K562 (cell line): ENCODE data around the gene ATP7B. TPM values are rescaled to one million over a fixed set of nuclear protein-coding genes. Genes with fewer than 3 reads are reported as not detected.

ENCODE experiments used
- ATAC-seq: fragments of 200-7000 bp; cut with Tn5 transposase; 3 replicates; pipeline ENCODE4 v1.9.1; 2020; ENCODE audit warnings: moderate library complexity
- BruUV-seq: library from RNA; stranded (reverse); fragments of 400-500 nt; replicated peaks from 2 replicates; lab custom pipeline; 2021; lab: Mats Ljungman, UMichigan
- CTCF ChIA-PET: fragments of 300-600 bp; formaldehyde crosslinking; extraction: SDS; loops from one replicate; lab custom pipeline; 2021; ENCODE audit warnings: low intra/inter-chr PET ratio; lab: Yijun Ruan, JAX
- POLR2A ChIA-PET: fragments of 300-600, 350-650 bp; sonication (Branson Sonifier 250); formaldehyde crosslinking; extraction: SDS; loops from one replicate; lab custom pipeline; 2021; ENCODE audit warnings: antibody characterized with exemption, inconsistent platforms; lab: Yijun Ruan, JAX
- DNase-seq, 4 experiments: peaks; one replicate each; pipeline versions ENCODE4 v3.0.0 to v3.0.0-alpha.2; 2011 to 2018; ENCODE audit warnings: low spot score in 3 of 4, mixed read lengths in 3 of 4; ENCODE audit errors: extremely low read depth in 1 of 4
- FAIRE-seq: peaks from 2 replicates; lab custom pipeline; 2011; peaks lifted over from hg19 to GRCh38; lab: Jason Lieb, UNC
- H2AFZ ChIP-seq: 2 replicates; pipeline ENCODE4 v1.6.0; 2011; ENCODE audit warnings: low read depth, low read length, control low read depth, inconsistent platforms
- H3K27ac ChIP-seq: fragments of 200-600 bp; 3 replicates; pipeline ENCODE4 v1.8.0; 2011; ENCODE audit warnings: low read depth, mild to moderate bottlenecking, control low read depth, inconsistent platforms, low read length, moderate library complexity, mixed read lengths; ENCODE audit errors: extremely low read depth
- H3K27me3 ChIP-seq, 2 experiments: fragments of 300-600 bp in 1 of 2; 2 replicates in 1 of 2; 3 replicates in 1 of 2; pipeline versions ENCODE4 v1.6.0 to v1.8.0; 2011; ENCODE audit warnings: inconsistent platforms in 2 of 2, low read length in 2 of 2, mild to moderate bottlenecking in 1 of 2, mixed read lengths in 1 of 2, moderate library complexity in 1 of 2; ENCODE audit not compliant: control insufficient read depth in 2 of 2, insufficient read depth in 2 of 2
- H3K36me3 ChIP-seq: fragments of 300-600 bp; 3 replicates; pipeline ENCODE4 v1.8.0; 2011; ENCODE audit warnings: mild to moderate bottlenecking, low read length, inconsistent platforms; ENCODE audit not compliant: control insufficient read depth, insufficient read depth
- H3K4me1 ChIP-seq, 2 experiments: fragments of 200-600 bp in 1 of 2; replicated peaks in 1 of 2; 2 replicates in 1 of 2; 3 replicates in 1 of 2; pipeline versions ENCODE4 v1.5.1 to v1.8.0; 2011; ENCODE audit warnings: inconsistent platforms in 2 of 2, low read length in 2 of 2, mild to moderate bottlenecking in 1 of 2, mixed read lengths in 1 of 2, moderate library complexity in 1 of 2; ENCODE audit not compliant: control insufficient read depth in 2 of 2, insufficient read depth in 2 of 2
- H3K4me2 ChIP-seq: 2 replicates; pipeline ENCODE4 v1.6.1; 2011; ENCODE audit warnings: low read length, control low read depth, inconsistent platforms, mixed read lengths; ENCODE audit not compliant: insufficient read depth
- H3K4me3 ChIP-seq: fragments of 200-600 bp; sonication (generic), shearing (Covaris generic); 2 replicates; pipeline ENCODE4 v1.5.1; 2016; ENCODE audit warnings: control low read depth, inconsistent platforms
- H3K79me2 ChIP-seq: fragments of 200-600 bp; 3 replicates; pipeline ENCODE4 v1.8.0; 2011; ENCODE audit warnings: low read length, inconsistent platforms; ENCODE audit not compliant: control insufficient read depth, insufficient read depth
- H3K9ac ChIP-seq, 2 experiments: 2 replicates each; pipeline versions ENCODE4 v1.6.0 to v1.6.1; 2011; ENCODE audit warnings: low read depth in 2 of 2, low read length in 2 of 2, control low read depth in 1 of 2, inconsistent platforms in 1 of 2, mild to moderate bottlenecking in 1 of 2, mixed read lengths in 1 of 2; ENCODE audit not compliant: insufficient read depth in 1 of 2
- H3K9me1 ChIP-seq: one replicate; pipeline ENCODE4 v1.6.0; 2011; ENCODE audit warnings: inconsistent platforms, mild to moderate bottlenecking, low read length, moderate library complexity; ENCODE audit not compliant: control insufficient read depth, insufficient read depth
- H3K9me3 ChIP-seq: replicated peaks from 2 replicates; pipeline ENCODE4 v1.5.1; 2011; ENCODE audit warnings: low read depth, low read length, inconsistent platforms; ENCODE audit not compliant: control insufficient read depth, insufficient read depth
- H4K20me1 ChIP-seq: replicated peaks from 2 replicates; pipeline ENCODE4 v1.6.1; 2011; ENCODE audit warnings: low read length, inconsistent platforms, mixed read lengths; ENCODE audit not compliant: control insufficient read depth, insufficient read depth
- C11orf30 ChIP-seq: fragments of 450-650 bp; IDR thresholded peaks from 2 replicates; pipeline ENCODE4 v1.6.1; 2016; ENCODE audit warnings: low read depth, mild to moderate bottlenecking
- FOXJ2 ChIP-seq: fragments of 200-800 bp; sonication (Bioruptor generic); IDR thresholded peaks from 2 replicates; pipeline ENCODE4 v1.6.1; 2016; ENCODE audit warnings: missing genetic modification characterization, missing compliant biosample characterization
- MAFF ChIP-seq: IDR thresholded peaks from 2 replicates; pipeline ENCODE4 v1.6.1; 2012; ENCODE audit warnings: low read length, improper control_type of control experiment
- NFE2 ChIP-seq: IDR thresholded peaks from 2 replicates; pipeline ENCODE4 v1.6.1; 2014; ENCODE audit warnings: antibody characterized with exemption, low read depth
- ZKSCAN1 ChIP-seq: fragments of 150-350 bp; IDR thresholded peaks from 2 replicates; pipeline ENCODE4 v1.6.1; 2016; ENCODE audit warnings: low read depth, low read length
- ZNF316 ChIP-seq: fragments of 450-650 bp; IDR thresholded peaks from 2 replicates; pipeline ENCODE4 v1.6.1; 2016
- WGBS: fragments of 100-300 bp; shearing (Covaris generic); methylation state at CpG from one replicate; pipeline ENCODE4 v1.1.6; 2016; ENCODE audit warnings: low coverage, mixed read lengths; ENCODE audit not compliant: insufficient coverage; ENCODE audit errors: missing lambda C conversion rate; 5-methylcytosine and 5-hydroxymethylcytosine counted together
- in situ Hi-C: fragments of 300-500 bp; cut with MboI; formaldehyde crosslinking; loops from 4 replicates; pipeline ENCODE4 v1.15.0; 2018; ENCODE audit warnings: inconsistent platforms, mixed read lengths
- intact Hi-C: fragments of 100-400 bp; cut with micrococcal nuclease; formaldehyde crosslinking; loops from 2 replicates; pipeline ENCODE4 v1.14.2; 2022
- polyA plus RNA-seq, 8 experiments: library from polyadenylated mRNA; depleted of rRNA in 4 of 8; stranded (reverse) in 5 of 8; unstranded in 3 of 8; fragments of >200 nt; fragmentation: Nextera tagmentation in 2 of 8; fragmentation: Illumina TruSeq in 1 of 8; extraction: Ambion mirVana in 2 of 8; extraction: Trizol in 1 of 8; gene quantifications; 2 replicates each; pipeline versions ENCODE4 v1.2.1 to v1.2.3, GENCODE V29; 2011 to 2014; ENCODE audit warnings: inconsistent platforms in 1 of 8, missing spikeins in 1 of 8
- total RNA-seq, 7 experiments: library from RNA; depleted of rRNA in 6 of 7; stranded (reverse); fragments of >200 nt in 6 of 7; fragmentation: Illumina TruSeq in 2 of 7; extraction: Trizol in 2 of 7; gene quantifications; 2 replicates each; pipeline versions ENCODE4 v1.2.1 to v1.2.3, GENCODE V29; 2011 to 2021; ENCODE audit warnings: low replicate concordance in 1 of 7
- TF ChIP-seq, protein P1 (sequence below): sonication (generic); IDR thresholded peaks from 2 replicates; pipeline ENCODE4 v1.6.1; 2016
- TF ChIP-seq, protein P2 (sequence below), 2 experiments: fragments of 450-650 bp; conservative IDR thresholded peaks; 2 replicates each; pipeline ENCODE4 v1.6.1; 2017; ENCODE audit warnings: mild to moderate bottlenecking in 2 of 2, moderate library complexity in 2 of 2
- TF ChIP-seq, protein P3 (sequence below): fragments of 450-650 bp; conservative IDR thresholded peaks from 2 replicates; pipeline ENCODE4 v1.6.1; 2016; ENCODE audit warnings: missing genetic modification characterization, low read depth, mild to moderate bottlenecking, missing compliant biosample characterization, moderate library complexity

The ATP7B gene
- total and polyA plus RNA-seq, 9 of the 15 experiments (the other 6 are each of a cell fraction or from before 2014, with no cell fraction given), result 1.1 to 20.4 (median 8.5) TPM

DNA sequence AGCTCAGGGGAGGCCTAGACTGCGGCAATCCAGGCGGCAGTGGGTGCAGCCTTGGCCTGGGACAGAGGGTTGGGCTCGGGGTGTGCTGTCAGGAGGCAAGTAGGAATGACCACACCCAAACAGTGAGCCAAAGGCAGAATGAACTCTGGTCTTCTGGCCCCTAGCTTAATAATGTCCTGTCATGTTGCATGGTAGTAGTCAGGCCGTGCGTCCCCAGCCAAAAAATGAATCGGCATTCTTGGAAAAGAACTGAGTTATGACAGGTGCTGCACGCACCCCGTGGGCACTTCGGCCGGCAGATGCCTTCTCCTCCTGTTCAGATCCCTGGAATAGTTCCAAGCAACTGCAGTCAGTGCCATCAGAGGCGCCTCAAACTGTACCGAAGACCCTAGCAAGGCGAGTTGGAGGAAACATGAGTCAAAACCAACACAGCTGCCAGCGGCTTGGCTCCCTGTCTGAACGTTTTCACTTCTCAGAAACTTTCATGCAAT is 55.9 kb downstream of the ATP7B start:
- peak overlapping the region in 1 of 2 experiments; percentile 81; a peak in 2 of 4 replicates for H3K9ac ChIP-seq
- H2AFZ ChIP-seq, result no peak overlapping the region
- DNase-seq, result peak; percentile 31 to 53 (median 41)
- no peak overlapping the region for H3K27ac ChIP-seq
- no peaks in the 10 kb centered on the region for H4K20me1 ChIP-seq
- ATAC-seq, result peak; percentile 69
- TF ChIP-seq C11orf30 (peak; percentile 52), ZKSCAN1 (no peak), NFE2 (peak; percentile 56; the same call in 1 of the 2 replicates), MAFF (peak; percentile 21; the same call in 1 of the 2 replicates), FOXJ2 (no peak), ZNF316 (peak; percentile 47)
- TF ChIP-seq, protein P1, sequence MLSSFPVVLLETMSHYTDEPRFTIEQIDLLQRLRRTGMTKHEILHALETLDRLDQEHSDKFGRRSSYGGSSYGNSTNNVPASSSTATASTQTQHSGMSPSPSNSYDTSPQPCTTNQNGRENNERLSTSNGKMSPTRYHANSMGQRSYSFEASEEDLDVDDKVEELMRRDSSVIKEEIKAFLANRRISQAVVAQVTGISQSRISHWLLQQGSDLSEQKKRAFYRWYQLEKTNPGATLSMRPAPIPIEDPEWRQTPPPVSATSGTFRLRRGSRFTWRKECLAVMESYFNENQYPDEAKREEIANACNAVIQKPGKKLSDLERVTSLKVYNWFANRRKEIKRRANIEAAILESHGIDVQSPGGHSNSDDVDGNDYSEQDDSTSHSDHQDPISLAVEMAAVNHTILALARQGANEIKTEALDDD, result peak; percentile 44; the same call in 1 of the 2 replicates
- TF ChIP-seq, protein P2, sequence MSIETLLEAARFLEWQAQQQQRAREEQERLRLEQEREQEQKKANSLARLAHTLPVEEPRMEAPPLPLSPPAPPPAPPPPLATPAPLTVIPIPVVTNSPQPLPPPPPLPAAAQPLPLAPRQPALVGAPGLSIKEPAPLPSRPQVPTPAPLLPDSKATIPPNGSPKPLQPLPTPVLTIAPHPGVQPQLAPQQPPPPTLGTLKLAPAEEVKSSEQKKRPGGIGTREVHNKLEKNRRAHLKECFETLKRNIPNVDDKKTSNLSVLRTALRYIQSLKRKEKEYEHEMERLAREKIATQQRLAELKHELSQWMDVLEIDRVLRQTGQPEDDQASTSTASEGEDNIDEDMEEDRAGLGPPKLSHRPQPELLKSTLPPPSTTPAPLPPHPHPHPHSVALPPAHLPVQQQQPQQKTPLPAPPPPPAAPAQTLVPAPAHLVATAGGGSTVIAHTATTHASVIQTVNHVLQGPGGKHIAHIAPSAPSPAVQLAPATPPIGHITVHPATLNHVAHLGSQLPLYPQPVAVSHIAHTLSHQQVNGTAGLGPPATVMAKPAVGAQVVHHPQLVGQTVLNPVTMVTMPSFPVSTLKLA (conservative IDR thresholded peaks at IDR 0.05), result 0 out of 4 replicates have a peak, but pooled peaks of 1 of the 2 experiments have one; percentile 20
- TF ChIP-seq, protein P3, sequence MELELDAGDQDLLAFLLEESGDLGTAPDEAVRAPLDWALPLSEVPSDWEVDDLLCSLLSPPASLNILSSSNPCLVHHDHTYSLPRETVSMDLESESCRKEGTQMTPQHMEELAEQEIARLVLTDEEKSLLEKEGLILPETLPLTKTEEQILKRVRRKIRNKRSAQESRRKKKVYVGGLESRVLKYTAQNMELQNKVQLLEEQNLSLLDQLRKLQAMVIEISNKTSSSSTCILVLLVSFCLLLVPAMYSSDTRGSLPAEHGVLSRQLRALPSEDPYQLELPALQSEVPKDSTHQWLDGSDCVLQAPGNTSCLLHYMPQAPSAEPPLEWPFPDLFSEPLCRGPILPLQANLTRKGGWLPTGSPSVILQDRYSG (tag), result no peak
- no peaks in the 10 kb centered on the region for H3K27me3 ChIP-seq
- H3K4me1 ChIP-seq, result peaks cover 39 to 49% of the 10 kb centered on the region in 2 experiments
- H3K9me3 ChIP-seq, result no peaks in the 10 kb centered on the region
- BruUV-seq, result no TSS peak
- WGBS, result 25% methylated on average over 14 of the region's 15 CpGs
- POLR2A ChIA-PET, result interaction anchor here (0.5 to 0.7 kb wide), 2 partner anchors 42 to 116 kb away, joined by 4 to 5 read pairs; no protein-coding TSS in a partner anchor
- H3K4me3 ChIP-seq, result no peak overlapping the region
- FAIRE-seq, result peak; percentile 59
- intact Hi-C loops (loop anchor here (5.0 kb wide), 2 partner anchors 42 to 172 kb away; partner anchors contain the start of gene NEK5), in situ Hi-C loops (no loop called here)
- no peaks in the 10 kb centered on the region for H3K79me2 ChIP-seq
- H3K9me1 ChIP-seq, result peaks cover 3% of the 10 kb centered on the region
- CTCF ChIA-PET, result no interaction called here
- H3K36me3 ChIP-seq, result peaks cover 41% of the 10 kb centered on the region
- no peak overlapping the region; the same call in 1 of the 2 replicates for H3K4me2 ChIP-seq
